Panc1 (cell line): ENCODE data around the gene ZNF92. TPM values are rescaled to one million over a fixed set of nuclear protein-coding genes. Genes with fewer than 3 reads are reported as not detected.

Experiments
- ATAC-seq: fragments of 200-7000 bp; cut with Tn5 transposase; 2 replicates; pipeline ENCODE4 v1.9.1; 2020; ENCODE audit warnings: mild to moderate bottlenecking, moderate library complexity
- BruUV-seq: library from RNA; stranded (reverse); fragments of 400-500 nt; replicated peaks from 2 replicates; lab custom pipeline; 2021; lab: Mats Ljungman, UMichigan
- CTCF ChIA-PET: fragments of 300-600 bp; sonication (Branson Sonifier 250); formaldehyde crosslinking; loops from one replicate; lab custom pipeline; 2022; ENCODE audit warnings: antibody characterized with exemption; lab: Charles Lee
- POLR2A ChIA-PET: fragments of 300-600 bp; sonication (Branson Sonifier 250); formaldehyde crosslinking; loops from one replicate; lab custom pipeline; 2022; ENCODE audit warnings: antibody characterized with exemption; lab: Charles Lee
- DNase-seq: peaks from one replicate; pipeline ENCODE4 v3.0.0-alpha.2; 2010; ENCODE audit warnings: low read depth, low spot score
- H3K27ac ChIP-seq: 2 replicates; pipeline ENCODE4 v1.5.1; 2011; ENCODE audit warnings: mild to moderate bottlenecking, low read length, inconsistent platforms
- H3K27me3 ChIP-seq: fragments of 200-500 bp; sonication (Bioruptor generic); 2 replicates; pipeline ENCODE4 v1.6.0; 2014; ENCODE audit warnings: low read length, inconsistent platforms; ENCODE audit not compliant: control insufficient read depth, insufficient read depth
- H3K36me3 ChIP-seq: fragments of 200-500 bp; sonication (Bioruptor generic); 2 replicates; pipeline ENCODE4 v1.5.1; 2014; ENCODE audit warnings: inconsistent platforms, mild to moderate bottlenecking, low read length, moderate library complexity; ENCODE audit not compliant: control insufficient read depth, insufficient read depth
- H3K4me1 ChIP-seq: 2 replicates; pipeline ENCODE4 v1.5.1; 2011; ENCODE audit warnings: inconsistent platforms, mild to moderate bottlenecking, low read length, moderate library complexity; ENCODE audit not compliant: control insufficient read depth, insufficient read depth
- H3K4me3 ChIP-seq, 2 experiments: 2 replicates each; pipeline ENCODE4 v1.5.1; 2011 to 2012; ENCODE audit warnings: low read depth in 2 of 2, low read length in 2 of 2, mild to moderate bottlenecking in 2 of 2, inconsistent platforms in 1 of 2, moderate library complexity in 1 of 2
- H3K9me3 ChIP-seq: fragments of 200-500 bp; sonication (Bioruptor generic); 2 replicates; pipeline ENCODE4 v1.5.1; 2014; ENCODE audit warnings: low read depth, mild to moderate bottlenecking, inconsistent platforms, low read length, moderate library complexity; ENCODE audit not compliant: control insufficient read depth, insufficient read depth
- POLR2AphosphoS5 ChIP-seq: IDR thresholded peaks from 2 replicates; pipeline ENCODE4 v1.6.1; 2012; ENCODE audit warnings: mild to moderate bottlenecking, low read depth, low read length, moderate library complexity
- SIN3A ChIP-seq: IDR thresholded peaks from 2 replicates; pipeline ENCODE4 v1.6.1; 2012; ENCODE audit warnings: low read depth, mild to moderate bottlenecking, low read length, moderate library complexity, borderline replicate concordance; ENCODE audit not compliant: insufficient read depth
- TCF7L2 ChIP-seq: IDR thresholded peaks from 2 replicates; pipeline ENCODE4 v1.6.1; 2011; ENCODE audit warnings: mild to moderate bottlenecking, low read depth, low read length, inconsistent platforms
- in situ Hi-C: cut with HindIII; loops from 2 replicates; pipeline ENCODE4 v1.10.0; 2016; ENCODE audit warnings: low sequenced_read_pairs, low pct_unique_long_range_greater_than_20kb
- intact Hi-C: fragments of 100-400 bp; cut with micrococcal nuclease; formaldehyde crosslinking; loops from one replicate; pipeline ENCODE4 v1.10.0; 2022; ENCODE audit not compliant: unreplicated experiment
- total RNA-seq: library from RNA; stranded (reverse); gene quantifications from one replicate; pipeline ENCODE4 v1.2.1, GENCODE V29; 2021; ENCODE audit not compliant: unreplicated experiment
- TF ChIP-seq, protein P1 (sequence below), 2 experiments: IDR thresholded peaks; 2 replicates each; pipeline ENCODE4 v1.6.1; 2011 to 2012; ENCODE audit warnings: low read depth in 2 of 2, control low read depth in 1 of 2, low read length in 1 of 2, mild to moderate bottlenecking in 1 of 2, moderate library complexity in 1 of 2; ENCODE audit not compliant: insufficient read depth in 1 of 2
- TF ChIP-seq, protein P2 (sequence below): fragments of 450-650 bp; IDR thresholded peaks from 2 replicates; pipeline ENCODE4 v1.5.1; 2017; ENCODE audit warnings: mild to moderate bottlenecking

Gene ZNF92
- total RNA-seq, 1 experiment from 2014 or later, result 10.7 TPM

- ATAC-seq (no peak), DNase-seq (no peak)
- BruUV-seq, result no TSS peak
- H3K36me3 ChIP-seq, result no peaks in the 10 kb centered on the region
- no peak overlapping the region for H3K27ac ChIP-seq
- H3K4me1 ChIP-seq, result no peaks in the 10 kb centered on the region
- ChIA-PET POLR2A (no interaction called here), CTCF (no interaction called here)
- TF ChIP-seq TCF7L2 (no peak), POLR2AphosphoS5 (no peak)
- no peaks in the 10 kb centered on the region for H3K9me3 ChIP-seq
- intact Hi-C loops, result no loop called here
- H3K4me3 ChIP-seq, result no peak overlapping the region
- H3K27me3 ChIP-seq, result no peaks in the 10 kb centered on the region
- in situ Hi-C loops, result no loop called here
These were observed 35.3 kb upstream of the ZNF92 start for GRCh38 chr7:65338346-65338745.

DNA sequence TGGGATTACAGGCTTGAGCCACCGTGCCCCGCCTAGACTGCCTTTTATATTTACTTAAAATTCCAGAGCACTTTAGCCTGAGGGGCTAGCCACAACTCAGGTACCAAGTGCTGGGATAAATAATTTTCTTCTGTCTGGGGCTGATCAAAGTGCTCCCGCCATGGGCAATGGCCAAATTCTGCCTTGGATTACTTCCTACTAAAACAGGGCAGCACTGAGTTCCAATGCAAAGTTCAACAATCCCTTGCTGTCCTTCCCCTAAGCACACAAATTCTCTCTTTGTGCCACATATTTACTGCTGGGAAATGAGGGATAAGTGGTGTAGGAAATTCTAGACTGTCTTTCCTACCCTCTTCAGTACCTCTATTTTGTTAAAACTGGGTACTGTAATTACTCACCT lies 34.4 kb upstream of the ZNF92 start:
- CTCF ChIA-PET, result no interaction called here
- H3K27me3 ChIP-seq, result no peaks in the 10 kb centered on the region
- no TSS peak for BruUV-seq
- no peak for TF ChIP-seq POLR2AphosphoS5
- TF ChIP-seq SIN3A, result no peak
- TF ChIP-seq TCF7L2, result no peak
- TF ChIP-seq, protein P1, sequence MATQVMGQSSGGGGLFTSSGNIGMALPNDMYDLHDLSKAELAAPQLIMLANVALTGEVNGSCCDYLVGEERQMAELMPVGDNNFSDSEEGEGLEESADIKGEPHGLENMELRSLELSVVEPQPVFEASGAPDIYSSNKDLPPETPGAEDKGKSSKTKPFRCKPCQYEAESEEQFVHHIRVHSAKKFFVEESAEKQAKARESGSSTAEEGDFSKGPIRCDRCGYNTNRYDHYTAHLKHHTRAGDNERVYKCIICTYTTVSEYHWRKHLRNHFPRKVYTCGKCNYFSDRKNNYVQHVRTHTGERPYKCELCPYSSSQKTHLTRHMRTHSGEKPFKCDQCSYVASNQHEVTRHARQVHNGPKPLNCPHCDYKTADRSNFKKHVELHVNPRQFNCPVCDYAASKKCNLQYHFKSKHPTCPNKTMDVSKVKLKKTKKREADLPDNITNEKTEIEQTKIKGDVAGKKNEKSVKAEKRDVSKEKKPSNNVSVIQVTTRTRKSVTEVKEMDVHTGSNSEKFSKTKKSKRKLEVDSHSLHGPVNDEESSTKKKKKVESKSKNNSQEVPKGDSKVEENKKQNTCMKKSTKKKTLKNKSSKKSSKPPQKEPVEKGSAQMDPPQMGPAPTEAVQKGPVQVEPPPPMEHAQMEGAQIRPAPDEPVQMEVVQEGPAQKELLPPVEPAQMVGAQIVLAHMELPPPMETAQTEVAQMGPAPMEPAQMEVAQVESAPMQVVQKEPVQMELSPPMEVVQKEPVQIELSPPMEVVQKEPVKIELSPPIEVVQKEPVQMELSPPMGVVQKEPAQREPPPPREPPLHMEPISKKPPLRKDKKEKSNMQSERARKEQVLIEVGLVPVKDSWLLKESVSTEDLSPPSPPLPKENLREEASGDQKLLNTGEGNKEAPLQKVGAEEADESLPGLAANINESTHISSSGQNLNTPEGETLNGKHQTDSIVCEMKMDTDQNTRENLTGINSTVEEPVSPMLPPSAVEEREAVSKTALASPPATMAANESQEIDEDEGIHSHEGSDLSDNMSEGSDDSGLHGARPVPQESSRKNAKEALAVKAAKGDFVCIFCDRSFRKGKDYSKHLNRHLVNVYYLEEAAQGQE (IDR thresholded peaks at IDR 0.05; ENCODE audit: insufficient read depth in 1 of 2, low read depth in 2 of 2, low read length in 1 of 2), result no peak
- TF ChIP-seq, protein P2, sequence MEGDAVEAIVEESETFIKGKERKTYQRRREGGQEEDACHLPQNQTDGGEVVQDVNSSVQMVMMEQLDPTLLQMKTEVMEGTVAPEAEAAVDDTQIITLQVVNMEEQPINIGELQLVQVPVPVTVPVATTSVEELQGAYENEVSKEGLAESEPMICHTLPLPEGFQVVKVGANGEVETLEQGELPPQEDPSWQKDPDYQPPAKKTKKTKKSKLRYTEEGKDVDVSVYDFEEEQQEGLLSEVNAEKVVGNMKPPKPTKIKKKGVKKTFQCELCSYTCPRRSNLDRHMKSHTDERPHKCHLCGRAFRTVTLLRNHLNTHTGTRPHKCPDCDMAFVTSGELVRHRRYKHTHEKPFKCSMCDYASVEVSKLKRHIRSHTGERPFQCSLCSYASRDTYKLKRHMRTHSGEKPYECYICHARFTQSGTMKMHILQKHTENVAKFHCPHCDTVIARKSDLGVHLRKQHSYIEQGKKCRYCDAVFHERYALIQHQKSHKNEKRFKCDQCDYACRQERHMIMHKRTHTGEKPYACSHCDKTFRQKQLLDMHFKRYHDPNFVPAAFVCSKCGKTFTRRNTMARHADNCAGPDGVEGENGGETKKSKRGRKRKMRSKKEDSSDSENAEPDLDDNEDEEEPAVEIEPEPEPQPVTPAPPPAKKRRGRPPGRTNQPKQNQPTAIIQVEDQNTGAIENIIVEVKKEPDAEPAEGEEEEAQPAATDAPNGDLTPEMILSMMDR, result no peak
- POLR2A ChIA-PET, result no interaction called here
- no peak for ATAC-seq
- no peaks in the 10 kb centered on the region for H3K9me3 ChIP-seq
- H3K27ac ChIP-seq, result no peak overlapping the region
- no peaks in the 10 kb centered on the region for H3K4me1 ChIP-seq
- in situ Hi-C loops (no loop called here), intact Hi-C loops (no loop called here)
- DNase-seq, result no peak
- no peak overlapping the region for H3K4me3 ChIP-seq
- H3K36me3 ChIP-seq, result no peaks in the 10 kb centered on the region

DNA sequence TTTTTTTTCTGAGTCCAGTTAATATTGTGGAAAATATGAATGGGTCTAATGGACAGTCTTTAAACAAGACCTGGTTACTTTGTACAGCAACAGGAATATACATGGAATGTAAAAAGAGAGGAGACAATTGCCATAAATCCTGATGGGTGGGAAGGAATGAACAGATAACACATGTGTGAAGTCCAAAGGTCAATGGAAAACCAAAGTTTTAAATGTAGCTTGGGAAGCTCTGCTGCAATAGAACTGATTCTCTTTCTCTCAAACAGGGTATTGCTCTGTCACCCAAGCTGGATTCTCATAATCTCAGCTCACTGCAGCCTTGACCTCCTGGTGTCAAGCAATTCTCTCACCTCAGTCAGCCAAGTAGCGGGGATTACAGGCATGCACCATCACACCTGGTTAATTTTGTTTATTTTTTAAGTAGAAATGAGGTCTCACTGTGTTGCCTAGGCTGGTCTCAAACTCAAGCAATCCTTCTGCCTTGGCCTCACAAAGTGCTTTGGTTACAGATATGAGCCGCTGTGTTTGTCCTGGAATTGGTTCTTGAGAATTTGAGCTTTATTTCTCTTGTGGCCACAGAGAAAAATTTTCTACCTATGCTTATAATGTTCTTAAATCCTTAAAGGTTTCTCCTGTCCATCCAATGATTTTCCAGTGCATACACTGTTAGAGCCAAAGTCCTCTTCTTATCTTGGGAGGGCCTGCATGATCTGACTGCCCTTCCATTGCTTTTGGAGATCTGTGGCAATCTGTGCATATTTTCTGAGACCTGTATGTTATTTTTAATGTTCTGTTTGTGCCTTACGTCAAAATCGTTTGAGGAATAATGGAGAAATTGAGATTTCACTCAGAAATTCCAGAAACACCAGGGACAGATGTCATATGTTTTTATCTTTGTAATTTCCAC lies 30.7 kb upstream of the ZNF92 start:
- H3K36me3 ChIP-seq, result no peaks in the 10 kb centered on the region
- CTCF ChIA-PET, result interaction anchor here (0.6 kb wide), 1 partner anchor 247 kb away, joined by 3 read pairs; no protein-coding TSS in a partner anchor
- no peak for DNase-seq
- ATAC-seq, result no peak
- in situ Hi-C loops, result no loop called here
- no peaks in the 10 kb centered on the region for H3K27me3 ChIP-seq
- no peak overlapping the region for H3K4me3 ChIP-seq
- TF ChIP-seq, protein P2, result no peak
- TF ChIP-seq POLR2AphosphoS5 (no peak), TCF7L2 (no peak), SIN3A (no peak)
- TF ChIP-seq, protein P1 (IDR thresholded peaks at IDR 0.05; ENCODE audit: insufficient read depth in 1 of 2, low read depth in 2 of 2, low read length in 1 of 2), result no peak
- no TSS peak for BruUV-seq
- POLR2A ChIA-PET, result no interaction called here
- no peak overlapping the region for H3K27ac ChIP-seq
- H3K9me3 ChIP-seq, result no peaks in the 10 kb centered on the region
- intact Hi-C loops, result no loop called here
- no peaks in the 10 kb centered on the region for H3K4me1 ChIP-seq
